ENCODE measurements around the gene POLDIP2.

DNA sequence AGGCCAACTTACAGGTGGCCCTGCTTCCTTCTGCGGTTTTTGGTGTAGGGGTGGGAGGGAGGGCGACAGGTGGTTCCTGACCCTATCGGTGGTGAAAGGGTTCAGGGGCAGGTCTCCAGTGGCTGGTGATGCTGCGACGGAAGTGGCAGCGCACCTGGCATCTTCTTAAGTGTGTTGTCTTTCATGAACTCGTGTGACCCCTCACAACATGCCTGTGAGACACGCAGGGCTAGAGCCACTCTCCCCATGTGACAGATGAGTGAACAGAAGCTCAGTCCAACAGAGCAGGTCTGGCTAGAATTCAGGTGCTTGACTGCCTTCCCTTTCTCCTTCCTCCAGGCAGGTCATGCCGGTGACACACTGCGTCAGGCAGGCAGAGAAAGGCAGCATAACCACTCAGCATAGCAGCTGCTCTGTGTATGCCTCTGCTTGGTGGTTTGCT lies 13.8 kb downstream of the POLDIP2 start:
- TF ChIP-seq POLR2A (IDR thresholded peaks at IDR 0.05): no peak
- TF ChIP-seq, protein P1, sequence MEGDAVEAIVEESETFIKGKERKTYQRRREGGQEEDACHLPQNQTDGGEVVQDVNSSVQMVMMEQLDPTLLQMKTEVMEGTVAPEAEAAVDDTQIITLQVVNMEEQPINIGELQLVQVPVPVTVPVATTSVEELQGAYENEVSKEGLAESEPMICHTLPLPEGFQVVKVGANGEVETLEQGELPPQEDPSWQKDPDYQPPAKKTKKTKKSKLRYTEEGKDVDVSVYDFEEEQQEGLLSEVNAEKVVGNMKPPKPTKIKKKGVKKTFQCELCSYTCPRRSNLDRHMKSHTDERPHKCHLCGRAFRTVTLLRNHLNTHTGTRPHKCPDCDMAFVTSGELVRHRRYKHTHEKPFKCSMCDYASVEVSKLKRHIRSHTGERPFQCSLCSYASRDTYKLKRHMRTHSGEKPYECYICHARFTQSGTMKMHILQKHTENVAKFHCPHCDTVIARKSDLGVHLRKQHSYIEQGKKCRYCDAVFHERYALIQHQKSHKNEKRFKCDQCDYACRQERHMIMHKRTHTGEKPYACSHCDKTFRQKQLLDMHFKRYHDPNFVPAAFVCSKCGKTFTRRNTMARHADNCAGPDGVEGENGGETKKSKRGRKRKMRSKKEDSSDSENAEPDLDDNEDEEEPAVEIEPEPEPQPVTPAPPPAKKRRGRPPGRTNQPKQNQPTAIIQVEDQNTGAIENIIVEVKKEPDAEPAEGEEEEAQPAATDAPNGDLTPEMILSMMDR (IDR thresholded peaks at IDR 0.05): no peak
